Neural progenitor cell (in vitro differentiated cells): ENCODE data around the gene FAM110D. TPM values are rescaled to one million over a fixed set of nuclear protein-coding genes. Genes with fewer than 3 reads are reported as not detected.

Source experiments
- DNase-seq: peaks from one replicate; pipeline ENCODE4 v3.0.0-alpha.2; 2016; ENCODE audit warnings: low spot score
- H2AFZ ChIP-seq: fragments of 200-600 bp; sonication (generic); replicated peaks from 2 replicates; pipeline ENCODE4 v1.6.1; 2016; ENCODE audit warnings: antibody characterized with exemption
- H3F3A ChIP-seq: fragments of 200-600 bp; sonication (generic); 2 replicates; pipeline ENCODE4 v1.6.1; 2016; ENCODE audit warnings: antibody characterized with exemption, low read depth
- H3K27ac ChIP-seq: fragments of 200-600 bp; sonication (generic); 2 replicates; pipeline ENCODE4 v1.5.1; 2016; ENCODE audit warnings: mild to moderate bottlenecking
- H3K27me3 ChIP-seq: fragments of 200-600 bp; sonication (generic); 2 replicates; pipeline ENCODE4 v1.6.1; 2016; ENCODE audit warnings: mild to moderate bottlenecking, moderate library complexity
- H3K36me3 ChIP-seq: fragments of 200-600 bp; sonication (generic); 2 replicates; pipeline ENCODE4 v1.5.1; 2016
- H3K4me1 ChIP-seq: fragments of 200-600 bp; sonication (generic); 2 replicates; pipeline ENCODE4 v1.6.1; 2016; ENCODE audit warnings: mixed run types
- H3K4me2 ChIP-seq: fragments of 200-600 bp; sonication (generic); 2 replicates; pipeline ENCODE4 v1.6.1; 2016
- H3K4me3 ChIP-seq: fragments of 200-600 bp; sonication (generic); 2 replicates; pipeline ENCODE4 v1.5.1; 2016
- H3K79me2 ChIP-seq: fragments of 200-600 bp; sonication (generic); 2 replicates; pipeline ENCODE4 v1.6.1; 2016; ENCODE audit warnings: low read depth
- H3K9ac ChIP-seq: fragments of 200-600 bp; sonication (generic); 2 replicates; pipeline ENCODE4 v1.6.1; 2016
- H3K9me3 ChIP-seq: fragments of 200-600 bp; sonication (generic); 2 replicates; pipeline ENCODE4 v1.5.1; 2016; ENCODE audit warnings: low read depth
- H4K20me1 ChIP-seq: fragments of 200-600 bp; sonication (generic); 2 replicates; pipeline ENCODE4 v1.6.1; 2016; ENCODE audit warnings: low read depth
- H3K27ac Mint-ChIP-seq: 3 replicates; pipeline ENCODE4 v1.8.0; 2021; ENCODE audit warnings: mixed read lengths
- H3K27me3 Mint-ChIP-seq: 2 replicates; pipeline ENCODE4 v1.8.0; 2022; ENCODE audit warnings: low read depth, mild to moderate bottlenecking, inconsistent platforms, moderate library complexity, mixed read lengths; ENCODE audit not compliant: insufficient read depth
- H3K36me3 Mint-ChIP-seq: 3 replicates; pipeline ENCODE4 v1.8.0; 2021; ENCODE audit warnings: mixed read lengths
- H3K4me1 Mint-ChIP-seq: 3 replicates; pipeline ENCODE4 v1.8.0; 2021; ENCODE audit warnings: mixed read lengths
- H3K4me3 Mint-ChIP-seq: 3 replicates; pipeline ENCODE4 v1.8.0; 2021; ENCODE audit warnings: mild to moderate bottlenecking, moderate library complexity, mixed read lengths
- H3K9me3 Mint-ChIP-seq: 3 replicates; pipeline ENCODE4 v1.8.0; 2020; ENCODE audit warnings: mixed read lengths
- EZH2 ChIP-seq: fragments of 200-600 bp; sonication (generic); IDR thresholded peaks from 2 replicates; pipeline ENCODE4 v1.6.1; 2017; ENCODE audit warnings: antibody characterized with exemption, mild to moderate bottlenecking, moderate library complexity
- EZH2phosphoT487 ChIP-seq: fragments of 200-600 bp; sonication (generic); IDR thresholded peaks from 2 replicates; pipeline ENCODE4 v1.6.1; 2017; ENCODE audit warnings: antibody characterized with exemption
- total RNA-seq: library from RNA; depleted of rRNA; stranded (reverse); fragments of >200 nt; gene quantifications from 2 replicates; pipeline ENCODE4 v1.2.3, GENCODE V29; 2015; ENCODE audit warnings: low replicate concordance
- TF ChIP-seq, protein P1 (sequence below): fragments of 200-600 bp; sonication (generic); IDR thresholded peaks from 2 replicates; pipeline ENCODE4 v1.5.1; 2017; ENCODE audit warnings: antibody characterized with exemption, mild to moderate bottlenecking

FAM110D gene
- total RNA-seq, 1 donor from 2014 or later, result 0.28 TPM

DNA sequence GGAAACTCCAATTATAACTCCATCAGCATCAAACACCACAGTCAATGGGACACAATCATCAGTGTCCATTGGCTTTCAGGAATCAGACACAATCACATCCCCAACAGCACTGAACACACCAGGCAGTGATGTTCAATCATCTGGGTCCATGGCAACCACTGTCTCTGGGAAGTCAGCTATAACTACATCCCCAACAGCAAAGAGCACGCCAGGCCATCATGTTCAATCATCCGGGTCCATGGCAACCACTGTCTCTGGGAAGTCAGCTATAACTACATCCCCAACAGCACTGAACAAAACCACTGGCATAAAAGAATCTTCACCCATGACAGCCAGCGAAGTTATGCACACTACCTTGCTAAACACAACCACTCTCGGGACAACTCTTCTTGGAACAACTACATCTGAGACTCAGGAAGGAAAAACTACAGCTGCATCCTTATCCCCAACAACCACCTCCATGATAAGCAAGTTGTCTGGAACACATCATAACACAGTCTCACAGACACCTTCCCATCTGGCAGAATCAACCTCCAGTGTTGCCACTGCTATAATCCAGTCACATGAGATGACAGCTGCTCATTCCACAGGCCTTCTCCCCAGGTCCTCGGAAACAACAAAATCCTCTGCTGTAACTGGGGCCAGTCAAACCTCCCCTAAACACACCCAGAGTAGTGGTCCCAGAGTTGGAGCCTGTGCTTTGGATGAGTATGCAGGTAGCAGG, 51.4 kb downstream of the FAM110D start:
- no peak for DNase-seq
- no peak for TF ChIP-seq EZH2
- TF ChIP-seq EZH2phosphoT487, result no peak
- TF ChIP-seq, protein P1, sequence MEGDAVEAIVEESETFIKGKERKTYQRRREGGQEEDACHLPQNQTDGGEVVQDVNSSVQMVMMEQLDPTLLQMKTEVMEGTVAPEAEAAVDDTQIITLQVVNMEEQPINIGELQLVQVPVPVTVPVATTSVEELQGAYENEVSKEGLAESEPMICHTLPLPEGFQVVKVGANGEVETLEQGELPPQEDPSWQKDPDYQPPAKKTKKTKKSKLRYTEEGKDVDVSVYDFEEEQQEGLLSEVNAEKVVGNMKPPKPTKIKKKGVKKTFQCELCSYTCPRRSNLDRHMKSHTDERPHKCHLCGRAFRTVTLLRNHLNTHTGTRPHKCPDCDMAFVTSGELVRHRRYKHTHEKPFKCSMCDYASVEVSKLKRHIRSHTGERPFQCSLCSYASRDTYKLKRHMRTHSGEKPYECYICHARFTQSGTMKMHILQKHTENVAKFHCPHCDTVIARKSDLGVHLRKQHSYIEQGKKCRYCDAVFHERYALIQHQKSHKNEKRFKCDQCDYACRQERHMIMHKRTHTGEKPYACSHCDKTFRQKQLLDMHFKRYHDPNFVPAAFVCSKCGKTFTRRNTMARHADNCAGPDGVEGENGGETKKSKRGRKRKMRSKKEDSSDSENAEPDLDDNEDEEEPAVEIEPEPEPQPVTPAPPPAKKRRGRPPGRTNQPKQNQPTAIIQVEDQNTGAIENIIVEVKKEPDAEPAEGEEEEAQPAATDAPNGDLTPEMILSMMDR, result no peak
- no peak overlapping the region for H3K4me3 ChIP-seq
- no peaks in the 10 kb centered on the region for H3K4me1 ChIP-seq
- H3K36me3 ChIP-seq, result no peaks in the 10 kb centered on the region
- peaks cover 2% of the 10 kb centered on the region for H3K27me3 Mint-ChIP-seq
- H3K4me2 ChIP-seq, result no peak overlapping the region
- H3K4me1 Mint-ChIP-seq, result peaks cover 13% of the 10 kb centered on the region
- no peak overlapping the region for H2AFZ ChIP-seq
- H3K27ac ChIP-seq, result no peak overlapping the region
- no peaks in the 10 kb centered on the region for H3F3A ChIP-seq
- H3K4me3 Mint-ChIP-seq, result no peak overlapping the region
- no peaks in the 10 kb centered on the region for H3K9me3 Mint-ChIP-seq
- no peak overlapping the region for H3K9ac ChIP-seq
- H3K27ac Mint-ChIP-seq, result no peak overlapping the region
- H3K79me2 ChIP-seq, result no peaks in the 10 kb centered on the region
- no peaks in the 10 kb centered on the region for H4K20me1 ChIP-seq
- H3K9me3 ChIP-seq, result no peaks in the 10 kb centered on the region
- H3K36me3 Mint-ChIP-seq, result no peaks in the 10 kb centered on the region
- no peaks in the 10 kb centered on the region for H3K27me3 ChIP-seq

DNA sequence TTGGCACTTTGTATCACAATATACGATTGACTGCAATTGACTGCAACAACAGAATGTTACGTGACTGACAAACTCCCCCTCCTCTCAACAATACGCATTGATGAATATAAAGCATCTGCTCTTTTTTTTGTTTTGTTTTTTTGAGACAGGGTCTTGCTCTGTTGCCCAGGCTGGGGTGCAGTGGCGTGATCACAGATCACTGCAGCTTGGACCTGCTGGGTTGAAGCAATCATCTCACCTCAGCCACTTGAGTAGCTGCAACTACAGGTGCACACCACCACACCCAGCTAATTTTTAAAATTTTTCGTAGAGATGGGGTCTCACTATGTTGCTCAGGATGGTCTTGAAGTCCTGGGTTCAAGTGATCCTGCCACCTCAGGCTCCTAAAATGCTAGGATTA, 53.8 kb downstream of the FAM110D start:
- no peak overlapping the region for H3K27ac Mint-ChIP-seq
- peaks cover 13% of the 10 kb centered on the region for H3K4me1 Mint-ChIP-seq
- Histone ChIP-seq H3F3A (no peaks in the 10 kb centered on the region), H4K20me1 (no peaks in the 10 kb centered on the region), H3K4me3 (no peak overlapping the region), H3K9ac (no peak overlapping the region), H3K27ac (no peak overlapping the region), H3K79me2 (no peaks in the 10 kb centered on the region), H3K9me3 (no peaks in the 10 kb centered on the region), H3K4me1 (no peaks in the 10 kb centered on the region), H2AFZ (no peak overlapping the region), H3K4me2 (no peak overlapping the region), H3K27me3 (no peaks in the 10 kb centered on the region), H3K36me3 (no peaks in the 10 kb centered on the region)
- H3K27me3 Mint-ChIP-seq, result no peaks in the 10 kb centered on the region
- no peak overlapping the region for H3K4me3 Mint-ChIP-seq
- no peaks in the 10 kb centered on the region for H3K9me3 Mint-ChIP-seq
- DNase-seq, result no peak
- H3K36me3 Mint-ChIP-seq, result no peaks in the 10 kb centered on the region
- no peak for TF ChIP-seq EZH2phosphoT487
- TF ChIP-seq EZH2, result no peak
- TF ChIP-seq, protein P1, result no peak

DNA sequence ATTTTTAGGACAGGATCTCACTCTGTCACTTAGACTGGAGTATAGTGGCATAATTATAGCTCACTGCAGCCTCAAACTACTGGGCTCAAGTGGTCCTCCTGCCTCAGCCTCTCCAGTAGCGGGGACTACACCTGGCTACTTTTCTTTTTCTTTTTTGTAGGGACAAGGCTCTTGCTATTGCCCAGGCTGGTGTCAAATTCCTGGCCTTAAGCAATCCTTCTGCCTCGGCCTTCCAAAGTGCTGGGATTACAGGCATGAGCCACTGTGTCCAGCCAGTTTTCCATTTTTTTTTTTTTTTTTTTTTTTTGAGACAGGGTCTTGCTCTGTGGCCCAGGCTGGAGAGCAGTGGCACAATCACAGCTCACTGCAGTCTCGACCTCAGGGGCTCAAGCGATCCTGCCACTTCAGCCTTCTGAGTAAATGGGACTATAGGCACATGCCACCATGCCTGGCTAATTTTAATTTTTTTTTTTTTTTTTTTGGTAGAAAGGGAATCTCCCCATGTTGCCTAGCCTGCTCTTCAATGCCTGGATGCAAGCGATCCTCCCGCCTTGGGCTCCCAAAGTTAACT, 54.5 kb downstream of the FAM110D start:
- no peaks in the 10 kb centered on the region for H3F3A ChIP-seq
- H3K79me2 ChIP-seq, result no peaks in the 10 kb centered on the region
- peaks cover 13% of the 10 kb centered on the region for H3K4me1 Mint-ChIP-seq
- no peaks in the 10 kb centered on the region for H3K9me3 Mint-ChIP-seq
- no peaks in the 10 kb centered on the region for H3K27me3 Mint-ChIP-seq
- H3K36me3 Mint-ChIP-seq, result no peaks in the 10 kb centered on the region
- H3K27ac Mint-ChIP-seq, result no peak overlapping the region
- no peak overlapping the region for H3K27ac ChIP-seq
- no peak overlapping the region for H3K4me2 ChIP-seq
- H3K27me3 ChIP-seq, result no peaks in the 10 kb centered on the region
- TF ChIP-seq EZH2 (no peak), EZH2phosphoT487 (no peak)
- TF ChIP-seq, protein P1, result no peak
- H3K4me1 ChIP-seq, result no peaks in the 10 kb centered on the region
- DNase-seq, result no peak
- no peaks in the 10 kb centered on the region for H3K36me3 ChIP-seq
- H3K9me3 ChIP-seq, result no peaks in the 10 kb centered on the region
- H3K4me3 ChIP-seq, result no peak overlapping the region
- no peak overlapping the region for H3K4me3 Mint-ChIP-seq
- no peak overlapping the region for H3K9ac ChIP-seq
- H4K20me1 ChIP-seq, result no peaks in the 10 kb centered on the region
- H2AFZ ChIP-seq, result no peak overlapping the region

Other genes starting within 250 kb of the FAM110D start
- 16.6 and 18.2 TPM in 2 replicates for gene PAFAH2, start 161.0 kb upstream of the FAM110D start, total RNA-seq
- 0.95 and 2.1 TPM in 2 replicates for gene EXTL1, start 137.3 kb upstream of the FAM110D start, total RNA-seq
- not detected in 2 replicates for gene SLC30A2, start 113.0 kb upstream of the FAM110D start, total RNA-seq
- not detected in 2 replicates for gene TRIM63, start 91.4 kb upstream of the FAM110D start, total RNA-seq
- 11.0 and 12.0 TPM in 2 replicates for gene PDIK1L, start 47.3 kb upstream of the FAM110D start, total RNA-seq
- not detected in 2 replicates for gene C1orf232, start 9.9 kb downstream of the FAM110D start, total RNA-seq
- 3.3 and 13.3 TPM in 2 replicates for gene ZNF593, start 10.8 kb downstream of the FAM110D start, total RNA-seq
- gene ZNF593OS, start 12.8 kb downstream of the FAM110D start, total RNA-seq, result 0.67 and 2.1 TPM in 2 replicates
- 7.8 and 13.0 TPM in 2 replicates for gene CNKSR1, start 18.4 kb downstream of the FAM110D start, total RNA-seq
- 0.40 TPM in 1 of 2 replicates, not detected in the other for gene CATSPER4, start 31.5 kb downstream of the FAM110D start, total RNA-seq
- gene CEP85, start 75.1 kb downstream of the FAM110D start, total RNA-seq, result 41.4 and 54.1 TPM in 2 replicates
- 15.6 and 41.9 TPM in 2 replicates for gene SH3BGRL3, start 121.0 kb downstream of the FAM110D start, total RNA-seq
- gene UBXN11, start 147.6 kb downstream of the FAM110D start, total RNA-seq, result 5.9 and 10.2 TPM in 2 replicates
- 2.5 and 7.3 TPM in 2 replicates for gene CD52, start 158.9 kb downstream of the FAM110D start, total RNA-seq
- 3.0 and 6.5 TPM in 2 replicates for gene CRYBG2, start 195.1 kb downstream of the FAM110D start, total RNA-seq
- not detected in 2 replicates for gene ZNF683, start 213.7 kb downstream of the FAM110D start, total RNA-seq